CD4-positive, CD25-positive, alpha-beta regulatory T cell (primary cell): ENCODE results near the gene COASY. TPM values are rescaled to one million over a fixed set of nuclear protein-coding genes. Genes with fewer than 3 reads are reported as not detected.
A peak's percentile ranks its signal among the peaks of the same experiment; 100 is the strongest.
"Not testable (repeated sequence)": the region's sequence is repeated elsewhere in the genome, so short reads cannot be mapped to it uniquely, and the experiment has no call there.

Experiments used
- ATAC-seq, 2 donors: fragments of 150-1000 bp; cut with Tn5 transposase; one replicate each; pipeline ENCODE4 v1.10.0; 2021; ENCODE audit warnings: low read depth in 2 of 2, moderate number of reproducible peaks in 2 of 2, moderate library complexity in 1 of 2
- DNase-seq, 3 donors: peaks; one replicate each; pipeline versions ENCODE4 v3.0.0 to v3.0.0-alpha.2; 2012 to 2022; ENCODE audit warnings: mixed read lengths in 1 of 3
- H3K27ac ChIP-seq: one replicate; pipeline ENCODE4 v1.7.0; 2013; ENCODE audit warnings: mild to moderate bottlenecking, low read length; ENCODE audit not compliant: insufficient read depth, poor library complexity, severe bottlenecking
- H3K27me3 ChIP-seq: one replicate; pipeline ENCODE4 v1.7.0; 2013; ENCODE audit warnings: low read length; ENCODE audit not compliant: control insufficient read depth, insufficient read depth
- H3K36me3 ChIP-seq: one replicate; pipeline ENCODE4 v1.7.0; 2013; ENCODE audit warnings: mild to moderate bottlenecking, low read length, moderate library complexity; ENCODE audit not compliant: control insufficient read depth, insufficient read depth
- H3K4me1 ChIP-seq: 2 replicates; pipeline ENCODE4 v1.7.0; 2013; ENCODE audit warnings: mild to moderate bottlenecking, low read length; ENCODE audit not compliant: insufficient read depth, control insufficient read depth, poor library complexity, severe bottlenecking
- H3K4me3 ChIP-seq: one replicate; pipeline ENCODE4 v1.7.0; 2013; ENCODE audit warnings: low read depth, mild to moderate bottlenecking, low read length, moderate library complexity
- H3K9me3 ChIP-seq, 2 experiments: 1 replicate in 1 of 2; 2 replicates in 1 of 2; pipeline ENCODE4 v1.7.0; 2013; ENCODE audit warnings: low read length in 2 of 2, mild to moderate bottlenecking in 1 of 2, moderate library complexity in 1 of 2; ENCODE audit not compliant: control insufficient read depth in 2 of 2
- H3K27ac Mint-ChIP-seq, 3 donors: one replicate each; pipeline ENCODE4 v1.8.0; 2020 to 2022; ENCODE audit warnings: mild to moderate bottlenecking in 3 of 3, mixed read lengths in 3 of 3, moderate library complexity in 2 of 3
- H3K27me3 Mint-ChIP-seq: one replicate; pipeline ENCODE4 v1.8.0; 2022; ENCODE audit warnings: mild to moderate bottlenecking, mixed read lengths
- H3K36me3 Mint-ChIP-seq: one replicate; pipeline ENCODE4 v1.8.0; 2020; ENCODE audit warnings: mixed read lengths
- H3K4me1 Mint-ChIP-seq, 4 donors: one replicate each; pipeline ENCODE4 v1.8.0; 2020 to 2022; ENCODE audit warnings: mixed read lengths in 4 of 4, mild to moderate bottlenecking in 1 of 4
- H3K4me3 Mint-ChIP-seq, 4 donors: one replicate each; pipeline ENCODE4 v1.8.0; 2020 to 2022; ENCODE audit warnings: mild to moderate bottlenecking in 4 of 4, mixed read lengths in 4 of 4, moderate library complexity in 3 of 4
- H3K9me3 Mint-ChIP-seq, 7 donors: one replicate each; pipeline ENCODE4 v1.8.0; 2020 to 2022; ENCODE audit warnings: mixed read lengths in 7 of 7, mild to moderate bottlenecking in 3 of 7, moderate library complexity in 2 of 7
- polyA plus RNA-seq, 4 donors: library from polyadenylated mRNA; unstranded; fragments of 300-500 nt; fragmentation: Illumina TruSeq; gene quantifications; one replicate each; pipeline ENCODE4 v1.2.3, GENCODE V29; 2021
- total RNA-seq: library from RNA; stranded (reverse); gene quantifications from one replicate; pipeline ENCODE4 v1.2.3, GENCODE V29; 2022

The COASY gene
- total and polyA plus RNA-seq, 5 donors from 2014 or later: 41.6 to 56.1 (median 48.7) TPM

GRCh38 chr17:42555122-42555622 is 6.8 kb upstream of the COASY start:
- peaks cover 27% of the 10 kb centered on the region for H3K4me1 ChIP-seq
- no peaks in the 10 kb centered on the region for H3K9me3 ChIP-seq
- no peaks in the 10 kb centered on the region for H3K27me3 ChIP-seq
- DNase-seq (no peak), ATAC-seq (no peak)
- no peaks in the 10 kb centered on the region for H3K36me3 Mint-ChIP-seq
- H3K27ac ChIP-seq: peak overlapping the region; percentile 87
- peak overlapping the region; percentile 76 to 97 (median 94) for H3K27ac Mint-ChIP-seq
- no peaks in the 10 kb centered on the region for H3K9me3 Mint-ChIP-seq
- H3K4me3 Mint-ChIP-seq: peak overlapping the region; percentile 90 to 91 (median 90)
- no peaks in the 10 kb centered on the region for H3K27me3 Mint-ChIP-seq
- H3K4me3 ChIP-seq: peak overlapping the region; percentile 62
- no peaks in the 10 kb centered on the region for H3K36me3 ChIP-seq
- H3K4me1 Mint-ChIP-seq: peaks cover 0 to 37% (median 18%) of the 10 kb centered on the region in 4 donors

- H3K27me3 Mint-ChIP-seq, H3K9me3 Mint-ChIP-seq, H3K27me3 ChIP-seq, H3K27ac Mint-ChIP-seq, H3K36me3 Mint-ChIP-seq, H3K36me3 ChIP-seq, H3K9me3 ChIP-seq, DNase-seq, H3K27ac ChIP-seq, H3K4me3 ChIP-seq, ATAC-seq: not testable (repeated sequence)
- peaks cover 26% of the 10 kb centered on the region for H3K4me1 ChIP-seq
- Mint-ChIP-seq H3K4me1 (peaks cover 0 to 35% (median 18%) of the 10 kb centered on the region in 4 donors), H3K4me3 (peak overlapping the region in 3 of 4 donors; percentile 11 to 90 (median 90))
These were observed 5.9 kb upstream of the COASY start for GRCh38 chr17:42555961-42556617.

GRCh38 chr17:42559075-42559474 is 2.9 kb upstream of the COASY start:
- ATAC-seq (no peak), DNase-seq (no peak)
- Histone ChIP-seq H3K27me3 (no peaks in the 10 kb centered on the region), H3K9me3 (no peaks in the 10 kb centered on the region), H3K4me3 (no peak overlapping the region), H3K27ac (no peak overlapping the region), H3K36me3 (no peaks in the 10 kb centered on the region), H3K4me1 (peaks cover 41% of the 10 kb centered on the region)
- H3K27ac Mint-ChIP-seq: no peak overlapping the region
- H3K36me3 Mint-ChIP-seq: no peaks in the 10 kb centered on the region
- H3K4me3 Mint-ChIP-seq: no peak overlapping the region
- H3K9me3 Mint-ChIP-seq: peaks cover 0 to 1% (median 0%) of the 10 kb centered on the region in 7 donors
- peaks cover 4 to 40% (median 22%) of the 10 kb centered on the region in 4 donors for H3K4me1 Mint-ChIP-seq
- no peaks in the 10 kb centered on the region for H3K27me3 Mint-ChIP-seq

- H3K9me3 Mint-ChIP-seq: peaks cover 0 to 2% (median 0%) of the 10 kb centered on the region in 7 donors
- H3K36me3 Mint-ChIP-seq: no peaks in the 10 kb centered on the region
- no peak for ATAC-seq
- peaks cover 9% of the 10 kb centered on the region for H3K36me3 ChIP-seq
- H3K27me3 Mint-ChIP-seq: no peaks in the 10 kb centered on the region
- H3K4me3 Mint-ChIP-seq: peak overlapping the region in 3 of 4 donors; percentile 62 to 92 (median 89)
- H3K4me3 ChIP-seq: no peak overlapping the region
- H3K27ac ChIP-seq: no peak overlapping the region
- no peaks in the 10 kb centered on the region for H3K27me3 ChIP-seq
- H3K9me3 ChIP-seq: no peaks in the 10 kb centered on the region
- no peak for DNase-seq
- H3K4me1 Mint-ChIP-seq: peaks cover 4 to 40% (median 19%) of the 10 kb centered on the region in 4 donors
- peak overlapping the region in 1 of 3 donors; percentile 59 for H3K27ac Mint-ChIP-seq
- peaks cover 29% of the 10 kb centered on the region for H3K4me1 ChIP-seq
These were observed 1.7 kb upstream of the COASY start for GRCh38 chr17:42560246-42560645.

- Mint-ChIP-seq H3K9me3 (peaks cover 0 to 2% (median 0%) of the 10 kb centered on the region in 7 donors), H3K4me3 (peak overlapping the region; percentile 89 to 95 (median 93)), H3K27ac (peak overlapping the region; percentile 91 to 97 (median 94)), H3K27me3 (no peaks in the 10 kb centered on the region), H3K36me3 (no peaks in the 10 kb centered on the region), H3K4me1 (peaks cover 4 to 48% (median 21%) of the 10 kb centered on the region in 4 donors)
- Histone ChIP-seq H3K9me3 (no peaks in the 10 kb centered on the region), H3K4me1 (peaks cover 40% of the 10 kb centered on the region), H3K27me3 (no peaks in the 10 kb centered on the region), H3K27ac (peak overlapping the region; percentile 71), H3K4me3 (peak overlapping the region; percentile 90), H3K36me3 (peaks cover 14% of the 10 kb centered on the region)
- ATAC-seq (no peak), DNase-seq (no peak)
These were observed 617 bp downstream of the COASY start for GRCh38 chr17:42562388-42563142.

- Histone ChIP-seq H3K36me3 (peaks cover 14% of the 10 kb centered on the region), H3K27me3 (no peaks in the 10 kb centered on the region), H3K9me3 (no peaks in the 10 kb centered on the region), H3K4me3 (peak overlapping the region; percentile 90), H3K4me1 (peaks cover 45% of the 10 kb centered on the region), H3K27ac (no peak overlapping the region)
- peak overlapping the region; percentile 89 to 95 (median 93) for H3K4me3 Mint-ChIP-seq
- peaks cover 0 to 2% (median 0%) of the 10 kb centered on the region in 7 donors for H3K9me3 Mint-ChIP-seq
- H3K4me1 Mint-ChIP-seq: peaks cover 4 to 52% (median 22%) of the 10 kb centered on the region in 4 donors
- no peaks in the 10 kb centered on the region for H3K27me3 Mint-ChIP-seq
- peak overlapping the region in 2 of 3 donors; percentile 91 to 97 for H3K27ac Mint-ChIP-seq
- H3K36me3 Mint-ChIP-seq: no peaks in the 10 kb centered on the region
- no peak for ATAC-seq
- DNase-seq: no peak
These were observed 1.2 kb downstream of the COASY start for GRCh38 chr17:42563143-42563509.

- Histone ChIP-seq H3K27ac (no peak overlapping the region), H3K4me3 (peak overlapping the region; percentile 35), H3K9me3 (no peaks in the 10 kb centered on the region), H3K4me1 (peaks cover 49% of the 10 kb centered on the region), H3K27me3 (no peaks in the 10 kb centered on the region), H3K36me3 (peaks cover 17% of the 10 kb centered on the region)
- peak overlapping the region in 1 of 3 donors; percentile 91 for H3K27ac Mint-ChIP-seq
- H3K27me3 Mint-ChIP-seq: no peaks in the 10 kb centered on the region
- no peak for ATAC-seq
- peaks cover 4 to 55% (median 24%) of the 10 kb centered on the region in 4 donors for H3K4me1 Mint-ChIP-seq
- no peaks in the 10 kb centered on the region for H3K36me3 Mint-ChIP-seq
- DNase-seq: no peak
- peaks cover 0 to 2% (median 0%) of the 10 kb centered on the region in 7 donors for H3K9me3 Mint-ChIP-seq
- peak overlapping the region; percentile 83 to 93 (median 91) for H3K4me3 Mint-ChIP-seq
These were observed 1.6 kb downstream of the COASY start for GRCh38 chr17:42563543-42563942.
